Measurements from ENCODE around the gene MRPS18B. TPM values are rescaled to one million over a fixed set of nuclear protein-coding genes. Genes with fewer than 3 reads are reported as not detected.

MRPS18B gene
- 72.6 and 141 TPM in 2 replicates for total RNA-seq (2014; rRNA removed; shearing (Covaris generic))

DNA sequence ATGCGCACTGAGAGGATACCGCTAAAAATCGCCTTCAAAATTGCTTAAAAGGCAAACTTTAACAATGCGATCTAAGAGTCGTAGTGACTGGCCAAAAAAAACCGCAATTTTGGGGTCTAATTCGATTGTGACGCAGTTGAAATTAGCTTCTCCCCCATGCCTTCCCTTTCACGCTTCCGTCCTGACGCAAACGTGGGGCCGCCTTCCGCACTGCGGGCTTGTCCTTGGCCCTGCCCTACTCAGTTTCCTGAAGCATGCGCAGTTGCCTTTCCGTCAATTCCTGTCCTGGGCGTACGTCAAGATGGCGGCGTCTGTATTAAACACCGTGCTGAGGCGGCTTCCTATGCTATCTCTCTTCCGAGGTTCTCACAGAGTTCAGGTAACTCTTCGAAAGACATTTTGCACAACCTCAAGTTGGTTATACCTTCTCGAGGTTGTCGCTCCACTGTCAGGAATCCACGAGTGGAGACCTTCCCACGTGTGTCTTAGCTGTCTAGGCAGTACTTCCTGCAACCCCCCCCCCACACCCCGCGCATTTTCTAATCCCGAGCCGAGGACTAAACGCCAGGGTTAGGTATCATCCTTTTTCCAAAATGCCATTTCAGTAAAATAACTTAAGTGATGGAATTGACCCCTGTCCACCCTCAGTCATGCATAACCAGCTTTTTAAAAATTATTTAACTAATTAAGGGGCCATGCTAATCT, at the start of gene MRPS18B:
TSS of gene MRPS18B (plus strand) at position 276 of the 705 bp plus-strand sequence. CDS start at position 302, 26 bp downstream.
- peak; percentile 98 for DNase-seq (ENCODE audit: low spot score)

- no peak for DNase-seq (ENCODE audit: low spot score)
Observed at GRCh38 chr6:30568245-30568644, 49.4 kb upstream of the MRPS18B start.

- DNase-seq (ENCODE audit: low spot score): no peak
Observed at GRCh38 chr6:30570263-30570662, 47.4 kb upstream of the MRPS18B start.

DNA sequence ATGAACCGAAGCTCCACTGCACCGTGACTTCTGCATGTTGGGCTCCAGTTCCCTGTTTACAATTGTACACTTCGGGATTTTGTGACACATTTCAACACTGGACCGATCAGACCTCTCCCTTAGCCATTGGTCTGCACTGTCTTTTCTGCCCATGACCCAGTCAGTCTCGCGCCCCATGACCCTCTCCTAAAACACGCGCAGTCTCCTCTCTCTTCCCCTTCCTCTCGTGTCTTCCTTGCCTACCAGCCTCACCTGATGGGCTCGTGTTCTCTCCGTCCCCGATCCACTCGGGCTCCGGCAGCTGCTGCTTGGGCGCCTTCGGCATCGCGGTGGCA, 46.9 kb upstream of the MRPS18B start:
- no peak for DNase-seq (ENCODE audit: low spot score)

DNA sequence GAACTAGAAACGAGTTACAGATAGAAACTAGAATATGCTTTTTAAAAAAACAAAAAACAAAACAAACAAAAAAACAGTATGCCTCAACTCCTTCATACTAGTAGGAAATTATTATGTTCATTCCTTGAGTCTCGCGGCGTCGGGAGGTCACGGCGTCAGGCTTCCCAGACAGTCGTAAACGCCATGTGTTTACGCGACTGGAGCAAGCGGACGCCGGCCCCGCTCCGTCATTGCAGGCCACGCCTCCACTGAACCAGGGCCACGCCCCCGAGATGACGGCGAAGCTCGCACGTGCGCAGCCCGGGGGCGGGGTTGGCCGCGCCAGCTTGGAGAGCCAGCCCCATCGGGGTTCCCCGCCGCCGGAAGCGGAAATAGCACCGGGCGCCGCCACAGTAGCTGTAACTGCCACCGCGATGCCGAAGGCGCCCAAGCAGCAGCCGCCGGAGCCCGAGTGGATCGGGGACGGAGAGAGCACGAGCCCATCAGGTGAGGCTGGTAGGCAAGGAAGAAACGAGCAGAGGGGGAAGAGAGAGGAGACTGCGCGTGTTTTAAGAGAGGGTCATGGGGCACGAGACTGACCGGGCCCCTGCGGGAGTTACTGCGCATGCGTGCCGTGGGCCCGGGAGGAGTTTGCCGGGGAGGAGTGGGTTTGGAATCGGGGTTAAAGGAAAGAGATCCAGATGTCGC, 46.4 kb upstream of the MRPS18B start, which contains the start of gene ABCF1:
TSS of gene ABCF1 (plus strand) at position 368 of the 687 bp plus-strand sequence. CDS start at position 414, 46 bp downstream.
- DNase-seq (ENCODE audit: low spot score): peak; percentile 94

DNA sequence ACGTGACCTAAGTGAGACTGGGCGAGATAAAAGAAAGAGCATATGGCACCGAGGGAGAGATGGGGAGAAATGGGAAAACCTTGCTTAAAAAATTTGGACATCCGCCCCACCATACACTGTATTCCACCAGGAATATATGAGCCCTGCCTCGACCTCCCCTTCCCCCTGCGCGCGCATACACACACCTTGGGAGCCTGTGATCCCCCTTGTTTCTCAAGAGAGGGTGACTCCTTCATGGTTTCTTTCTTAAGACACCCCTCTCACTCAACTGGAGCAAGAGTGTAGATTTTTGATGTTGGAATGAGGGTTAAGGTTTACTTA, 45.9 kb upstream of the MRPS18B start:
- DNase-seq (ENCODE audit: low spot score): no peak

DNA sequence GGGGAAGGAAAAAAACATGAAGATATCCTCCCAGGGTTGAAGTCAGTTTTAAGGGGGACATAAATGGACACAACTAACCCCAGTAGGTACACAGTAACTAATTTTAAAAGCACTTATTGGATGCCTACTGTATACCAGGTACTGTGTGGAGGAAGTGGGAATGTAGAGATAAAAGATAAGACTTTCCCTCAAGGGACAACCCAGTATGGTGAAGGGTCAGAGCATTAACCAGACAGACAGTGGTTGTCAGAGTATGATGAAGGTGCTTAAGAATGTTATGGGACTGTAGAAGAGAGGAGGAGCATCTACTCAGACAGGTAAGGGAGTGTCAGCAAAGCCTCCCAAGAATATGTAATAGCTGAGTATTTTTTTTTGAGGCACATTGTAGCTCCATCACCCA, 45.5 kb upstream of the MRPS18B start:
- DNase-seq (ENCODE audit: low spot score): no peak

- DNase-seq (ENCODE audit: low spot score): no peak
Observed at GRCh38 chr6:30573113-30573512, 44.5 kb upstream of the MRPS18B start.

- no peak for DNase-seq (ENCODE audit: low spot score)
Observed at GRCh38 chr6:30578051-30578450, 39.6 kb upstream of the MRPS18B start.

GRCh38 chr6:30583921-30584320, 33.7 kb upstream of the MRPS18B start:
- DNase-seq (ENCODE audit: low spot score): no peak

DNA sequence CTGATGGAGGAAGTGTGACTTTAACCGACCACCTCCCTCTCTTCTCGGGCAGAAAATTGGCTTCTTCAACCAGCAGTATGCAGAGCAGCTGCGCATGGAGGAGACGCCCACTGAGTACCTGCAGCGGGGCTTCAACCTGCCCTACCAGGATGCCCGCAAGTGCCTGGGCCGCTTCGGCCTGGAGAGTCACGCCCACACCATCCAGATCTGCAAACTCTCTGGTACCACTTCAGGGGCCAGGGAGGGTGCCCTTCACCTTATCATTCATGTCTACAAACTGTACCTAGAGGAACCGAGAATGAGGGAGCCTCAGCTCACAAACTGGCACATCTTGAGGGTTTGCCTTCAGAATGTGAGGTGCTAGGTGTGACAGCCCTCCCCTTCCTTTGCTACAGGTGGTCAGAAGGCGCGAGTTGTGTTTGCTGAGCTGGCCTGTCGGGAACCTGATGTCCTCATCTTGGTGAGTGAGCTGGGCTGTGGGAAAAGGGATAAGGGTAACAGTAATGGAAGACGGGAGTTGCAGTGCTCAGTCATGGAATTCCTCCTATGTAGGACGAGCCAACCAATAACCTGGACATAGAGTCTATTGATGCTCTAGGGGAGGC, 27.8 kb upstream of the MRPS18B start:
- DNase-seq (ENCODE audit: low spot score): no peak

- no peak for DNase-seq (ENCODE audit: low spot score)
Observed at GRCh38 chr6:30590509-30590908, 27.1 kb upstream of the MRPS18B start.

- DNase-seq (ENCODE audit: low spot score): no peak
Observed at GRCh38 chr6:30591008-30591407, 26.6 kb upstream of the MRPS18B start.

DNA sequence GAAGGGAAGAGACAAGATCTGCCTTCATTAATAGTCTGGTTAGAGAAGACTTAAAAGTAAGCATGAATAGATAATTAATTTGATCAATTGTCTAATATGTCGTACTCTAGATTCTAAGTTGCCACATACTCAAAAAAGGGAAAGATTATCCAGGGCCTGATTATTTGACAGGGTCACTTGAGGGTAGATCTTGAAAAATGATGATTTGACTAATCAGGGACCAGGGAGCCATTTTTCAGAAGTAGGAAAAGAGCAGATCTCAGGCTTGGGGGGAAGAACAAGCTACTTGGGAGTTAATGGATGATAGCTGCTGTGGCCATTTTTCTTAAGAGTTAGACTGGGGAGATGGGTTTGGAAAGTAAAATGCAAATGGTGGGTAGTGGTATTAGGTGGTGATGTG, 25.4 kb upstream of the MRPS18B start:
- DNase-seq (ENCODE audit: low spot score): no peak

DNA sequence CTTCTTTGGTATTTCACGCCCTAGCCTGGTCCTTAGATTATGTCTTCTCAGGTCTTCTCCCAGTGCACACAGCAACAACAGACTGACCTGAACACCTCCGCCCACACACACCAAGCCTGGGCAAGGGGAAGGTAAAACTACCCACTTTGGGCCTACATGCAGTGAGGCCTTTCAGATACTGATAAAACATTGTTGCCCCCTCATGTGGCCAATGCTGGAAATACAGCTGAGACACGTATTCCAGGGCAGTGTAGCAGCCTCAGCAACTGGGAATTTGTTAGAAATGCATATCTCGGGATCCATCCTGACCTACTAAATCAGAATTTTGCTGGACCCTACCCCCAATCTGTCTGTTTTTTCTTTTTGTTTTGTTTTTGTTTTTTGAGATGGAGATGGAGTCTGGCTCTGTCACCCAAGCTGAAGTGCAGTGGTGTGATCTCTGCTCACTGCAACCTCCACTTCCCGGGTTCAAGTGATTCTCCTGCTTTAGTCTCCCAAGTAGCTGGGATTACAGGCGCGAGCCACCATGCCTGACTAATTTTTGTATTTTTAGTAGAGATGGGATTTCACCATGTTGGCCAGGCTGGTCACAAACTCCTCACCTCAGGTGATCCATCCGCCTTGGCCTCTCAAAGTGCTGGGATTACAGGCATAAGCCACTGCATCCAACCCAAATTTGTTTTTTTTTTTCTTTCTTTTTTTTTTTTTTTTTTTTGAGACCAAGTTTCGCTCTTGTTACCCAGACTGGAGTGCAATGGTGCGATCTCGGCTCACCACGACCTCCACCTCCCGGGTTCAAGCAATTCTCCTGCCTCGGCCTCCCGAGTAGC, 20.1 kb upstream of the MRPS18B start:
- DNase-seq (ENCODE audit: low spot score): peak; percentile 71

- no peak for DNase-seq (ENCODE audit: low spot score)
Observed at GRCh38 chr6:30598912-30599624, 18.6 kb upstream of the MRPS18B start.

DNA sequence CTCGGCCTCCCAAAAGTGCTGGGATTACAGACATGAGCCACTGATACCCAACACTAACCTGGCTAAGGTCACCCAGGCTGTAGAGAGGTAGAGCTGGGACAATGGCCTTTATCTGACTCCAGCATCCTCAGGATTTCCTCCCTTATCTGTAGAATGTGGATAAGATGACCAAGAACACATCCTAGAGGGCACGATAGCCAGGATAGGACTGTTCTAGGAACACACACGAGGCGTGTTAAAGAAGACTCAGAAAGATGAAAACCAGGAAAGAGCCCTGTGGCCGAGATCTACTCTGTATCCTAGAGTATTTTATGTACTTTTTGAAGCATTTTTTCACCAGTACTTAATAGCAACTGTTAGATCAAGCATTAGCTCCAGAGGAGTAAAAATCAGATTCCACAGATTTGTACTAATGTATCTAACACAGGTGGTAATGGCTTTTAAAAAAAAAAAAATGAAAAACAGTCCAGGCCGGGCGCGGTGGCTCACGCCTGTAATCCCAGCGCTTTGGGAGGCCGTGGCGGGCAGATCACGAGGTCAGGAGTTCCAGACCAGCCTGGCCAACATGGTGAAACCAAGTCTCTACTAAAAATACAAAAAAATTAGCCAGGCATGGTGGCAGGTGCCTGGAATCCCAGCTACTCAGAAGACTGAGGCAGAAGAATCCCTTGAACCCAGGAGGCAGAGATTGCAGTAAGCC, 17.9 kb upstream of the MRPS18B start:
- no peak for DNase-seq (ENCODE audit: low spot score)

- no peak for DNase-seq (ENCODE audit: low spot score)
Observed at GRCh38 chr6:30600451-30600961, 17.1 kb upstream of the MRPS18B start.

GRCh38 chr6:30601436-30601814, 16.2 kb upstream of the MRPS18B start:
- no peak for DNase-seq (ENCODE audit: low spot score)

- DNase-seq (ENCODE audit: low spot score): no peak
Observed at GRCh38 chr6:30601815-30602641, 15.6 kb upstream of the MRPS18B start.

Measured in H4 (cell line).